Measurements from ENCODE around the gene UIMC1. TPM values are rescaled to one million over a fixed set of nuclear protein-coding genes. Genes with fewer than 3 reads are reported as not detected.

UIMC1 gene
- total RNA-seq, 1 experiment from 2014 or later: 20.7 TPM

DNA sequence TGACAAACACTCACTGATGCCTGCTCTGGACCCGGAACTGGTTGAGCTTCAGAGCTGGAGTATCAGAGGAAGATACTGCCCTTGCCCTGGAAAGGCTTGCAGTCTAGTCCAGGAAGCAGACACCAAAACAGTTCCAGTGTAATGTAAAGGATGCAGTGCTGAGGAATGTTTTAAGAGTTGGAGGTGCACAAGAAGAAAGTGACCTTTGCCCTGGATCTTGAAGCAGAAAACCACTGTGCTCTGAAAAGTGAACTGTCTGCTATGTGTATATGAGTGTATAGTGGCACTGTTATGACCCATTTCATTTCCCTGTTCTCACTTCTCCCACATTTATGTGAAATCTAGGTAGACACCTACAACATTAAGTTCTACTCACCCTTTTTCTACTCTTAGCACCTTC lies 18.0 kb upstream of the UIMC1 start:
- H3F3A ChIP-seq (ENCODE audit: low read length, unreplicated experiment): no peaks in the 10 kb centered on the region
- 0 out of 2 replicates have a peak overlapping the region, but pooled peaks have one; percentile 4 for H3K4me2 ChIP-seq (ENCODE audit: low read length)
- H2AFZ ChIP-seq (ENCODE audit: low read length): no peak overlapping the region

DNA sequence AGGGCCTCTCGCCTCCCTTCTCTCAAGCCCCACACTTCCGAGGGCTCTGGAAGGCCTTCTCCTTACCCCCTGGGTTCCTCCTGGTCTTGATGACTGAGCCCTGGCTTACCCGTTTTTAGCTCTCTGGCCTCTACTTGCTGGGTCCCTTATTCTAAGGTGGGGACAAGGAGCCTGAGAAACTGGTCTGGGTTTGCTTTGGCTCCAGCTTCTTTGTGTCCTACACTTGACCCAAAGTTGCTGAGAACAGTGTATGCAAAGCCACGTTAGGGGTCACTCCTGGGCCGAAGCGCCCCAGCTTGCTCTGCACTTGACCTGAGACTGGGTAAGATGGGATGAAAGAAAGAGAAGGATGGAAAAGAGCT lies 16.7 kb upstream of the UIMC1 start:
- ChIA-PET CTCF (no interaction called here), POLR2A (ENCODE audit: unreplicated experiment) (interaction anchor here (0.6 kb wide), 1 partner anchor 18 kb away, joined by 6 read pairs; no protein-coding TSS in a partner anchor)
- Histone ChIP-seq H3K36me3 (ENCODE audit: low read depth, low read length) (peaks cover 7% of the 10 kb centered on the region; the same call in 1 of the 2 replicates), H3K27me3 (ENCODE audit: low read length) (no peaks in the 10 kb centered on the region), H3K9me3 (ENCODE audit: low read length) (no peaks in the 10 kb centered on the region), H4K20me1 (ENCODE audit: low read length) (no peaks in the 10 kb centered on the region), H3F3A (ENCODE audit: low read length, unreplicated experiment) (no peaks in the 10 kb centered on the region), H3K4me1 (ENCODE audit: insufficient read depth, low read length) (0 out of 2 replicates have a peak, but pooled peaks cover 5% of the 10 kb centered on the region), H3K4me2 (ENCODE audit: low read length) (peak overlapping the region; percentile 98), H3K9me2 (replicated peaks; ENCODE audit: low read length) (no peaks in the 10 kb centered on the region), H3K79me2 (ENCODE audit: low read length) (peaks cover 58% of the 10 kb centered on the region), H3K4me3 (ENCODE audit: low read length) (peak overlapping the region; percentile 76), H3K27ac (ENCODE audit: low read length) (no peak overlapping the region), H2AFZ (ENCODE audit: low read length) (peak overlapping the region; percentile 90), H3K9ac (ENCODE audit: low read length) (peak overlapping the region; percentile 96)
- TF ChIP-seq, protein P1, sequence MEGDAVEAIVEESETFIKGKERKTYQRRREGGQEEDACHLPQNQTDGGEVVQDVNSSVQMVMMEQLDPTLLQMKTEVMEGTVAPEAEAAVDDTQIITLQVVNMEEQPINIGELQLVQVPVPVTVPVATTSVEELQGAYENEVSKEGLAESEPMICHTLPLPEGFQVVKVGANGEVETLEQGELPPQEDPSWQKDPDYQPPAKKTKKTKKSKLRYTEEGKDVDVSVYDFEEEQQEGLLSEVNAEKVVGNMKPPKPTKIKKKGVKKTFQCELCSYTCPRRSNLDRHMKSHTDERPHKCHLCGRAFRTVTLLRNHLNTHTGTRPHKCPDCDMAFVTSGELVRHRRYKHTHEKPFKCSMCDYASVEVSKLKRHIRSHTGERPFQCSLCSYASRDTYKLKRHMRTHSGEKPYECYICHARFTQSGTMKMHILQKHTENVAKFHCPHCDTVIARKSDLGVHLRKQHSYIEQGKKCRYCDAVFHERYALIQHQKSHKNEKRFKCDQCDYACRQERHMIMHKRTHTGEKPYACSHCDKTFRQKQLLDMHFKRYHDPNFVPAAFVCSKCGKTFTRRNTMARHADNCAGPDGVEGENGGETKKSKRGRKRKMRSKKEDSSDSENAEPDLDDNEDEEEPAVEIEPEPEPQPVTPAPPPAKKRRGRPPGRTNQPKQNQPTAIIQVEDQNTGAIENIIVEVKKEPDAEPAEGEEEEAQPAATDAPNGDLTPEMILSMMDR (conservative IDR thresholded peaks at IDR 0.05; ENCODE audit: low read depth, low read length): no peak
- TF ChIP-seq EZH2phosphoT487 (IDR thresholded peaks at IDR 0.05; ENCODE audit: borderline replicate concordance, low read length): no peak
- no peak for TF ChIP-seq EZH2 (IDR thresholded peaks at IDR 0.05; ENCODE audit: low read length, unreplicated experiment)
- intact Hi-C loops (cut with micrococcal nuclease): no loop called here
- DNase-seq (peak; percentile 25), ATAC-seq (peak; percentile 20)
- BruUV-seq (replicated peaks): no TSS peak

More for the DNA sequence above, 18.0 kb upstream of the UIMC1 start:
- Histone ChIP-seq H3K27ac (ENCODE audit: low read length) (no peak overlapping the region), H3K9me2 (replicated peaks; ENCODE audit: low read length) (no peaks in the 10 kb centered on the region), H3K4me3 (ENCODE audit: low read length) (no peak overlapping the region), H3K27me3 (ENCODE audit: low read length) (no peaks in the 10 kb centered on the region), H4K20me1 (ENCODE audit: low read length) (no peaks in the 10 kb centered on the region), H3K4me1 (ENCODE audit: insufficient read depth, low read length) (0 out of 2 replicates have a peak, but pooled peaks cover 5% of the 10 kb centered on the region), H3K9ac (ENCODE audit: low read length) (no peak overlapping the region), H3K36me3 (ENCODE audit: low read depth, low read length) (peaks cover 13% of the 10 kb centered on the region; the same call in 1 of the 2 replicates), H3K79me2 (ENCODE audit: low read length) (peaks cover 66% of the 10 kb centered on the region), H3K9me3 (ENCODE audit: low read length) (no peaks in the 10 kb centered on the region)
- BruUV-seq (replicated peaks): no TSS peak
- TF ChIP-seq, protein P1 (conservative IDR thresholded peaks at IDR 0.05; ENCODE audit: low read depth, low read length): no peak
- no peak for TF ChIP-seq EZH2phosphoT487 (IDR thresholded peaks at IDR 0.05; ENCODE audit: borderline replicate concordance, low read length)
- TF ChIP-seq EZH2 (IDR thresholded peaks at IDR 0.05; ENCODE audit: low read length, unreplicated experiment): no peak
- POLR2A ChIA-PET (ENCODE audit: unreplicated experiment): no interaction called here
- ATAC-seq (no peak), DNase-seq (no peak)
- intact Hi-C loops (cut with micrococcal nuclease): no loop called here
- CTCF ChIA-PET: no interaction called here

Measured in PC-3 (cell line).